Activated B cell treated with CpG ODN at 0.5 μM for 24 hours (primary cell): ENCODE results near the gene UBQLN1. TPM values are rescaled to one million over a fixed set of nuclear protein-coding genes. Genes with fewer than 3 reads are reported as not detected.
"Not testable (repeated sequence)": the region's sequence is repeated elsewhere in the genome, so short reads cannot be mapped to it uniquely, and the experiment has no call there.

Source experiments
- ATAC-seq: fragments of 200-7000 bp; cut with Tn5 transposase; one replicate; pipeline ENCODE4 v1.10.0; 2021; ENCODE audit warnings: low read depth, mild to moderate bottlenecking, moderate library complexity
- CTCF ChIA-PET: fragments of 350-600 bp; sonication (Branson Sonifier 250); formaldehyde crosslinking; loops from one replicate; lab custom pipeline; 2021; ENCODE audit warnings: antibody characterized with exemption; lab: Charles Lee
- POLR2A ChIA-PET: fragments of 350-600 bp; sonication (Branson Sonifier 250); formaldehyde crosslinking; loops from one replicate; lab custom pipeline; 2021; ENCODE audit warnings: antibody characterized with exemption; lab: Charles Lee
- DNase-seq: peaks from one replicate; pipeline ENCODE4 v3.0.0; 2022
- H3K27ac Mint-ChIP-seq: one replicate; pipeline ENCODE4 v1.8.0; 2020; ENCODE audit warnings: mixed read lengths
- H3K27me3 Mint-ChIP-seq: one replicate; pipeline ENCODE4 v1.8.0; 2021; ENCODE audit warnings: mixed read lengths
- H3K36me3 Mint-ChIP-seq: one replicate; pipeline ENCODE4 v1.8.0; 2021; ENCODE audit warnings: low read depth, mixed read lengths
- H3K4me1 Mint-ChIP-seq: one replicate; pipeline ENCODE4 v1.8.0; 2021; ENCODE audit warnings: mixed read lengths
- H3K4me3 Mint-ChIP-seq: one replicate; pipeline ENCODE4 v1.8.0; 2020; ENCODE audit warnings: mild to moderate bottlenecking, mixed read lengths
- H3K9me3 Mint-ChIP-seq: one replicate; pipeline ENCODE4 v1.8.0; 2020; ENCODE audit warnings: mixed read lengths
- CTCF ChIP-seq: fragments of 200-600 bp; IDR thresholded peaks from one replicate; pipeline ENCODE4 v1.8.0; 2022; ENCODE audit warnings: antibody characterized with exemption, mild to moderate bottlenecking
- intact Hi-C: fragments of 100-400 bp; cut with micrococcal nuclease; formaldehyde crosslinking; loops from one replicate; pipeline ENCODE4 v1.15.1; 2024
- total RNA-seq: library from RNA; stranded (reverse); gene quantifications from 2 replicates; pipeline ENCODE4 v1.2.3, GENCODE V29; 2022

The UBQLN1 gene
- total RNA-seq, 1 donor from 2014 or later = 96.8 TPM

- ChIA-PET POLR2A (interaction anchor here (0.6 to 2.4 kb wide), 10 partner anchors 8 to 670 kb away, joined by 3 to 29 read pairs (median 4); partner anchors contain the start of genes HNRNPK, KIF27, RMI1 and UBQLN1), CTCF (interaction anchor here (0.8 to 1.9 kb wide), 4 partner anchors 26 to 297 kb away, joined by 3 to 6 read pairs (median 4); partner anchors contain the start of gene UBQLN1)
- intact Hi-C loops = loop anchor here (1.0 to 2.0 kb wide), 5 partner anchors 26 to 357 kb away; partner anchors contain the start of genes GKAP1, HNRNPK, KIF27 and RMI1
- Mint-ChIP-seq H3K9me3 (no peaks in the 10 kb centered on the region), H3K4me1 (peaks cover 33% of the 10 kb centered on the region), H3K27ac (peak within 1 kb of the TSS; percentile 95), H3K27me3 (no peaks in the 10 kb centered on the region), H3K4me3 (peak within 1 kb of the TSS; percentile 93), H3K36me3 (peaks cover 14% of the 10 kb centered on the region)
- ATAC-seq = peak; percentile 91
- TF ChIP-seq CTCF = no peak
- DNase-seq = peak; percentile 73
Measured at GRCh38 chr9:83622939-83623678, 84.6 kb downstream of the UBQLN1 start, which contains the start of gene IDNK. Gene IDNK (plus strand): TSS chr9:83623143. CDS start chr9:83623172, 29 bp downstream.

GRCh38 chr9:83622433-83622938, 85.3 kb downstream of the UBQLN1 start:
- POLR2A ChIA-PET = interaction anchor here (0.6 to 2.4 kb wide), 7 partner anchors 10 to 671 kb away, joined by 3 to 29 read pairs (median 13); partner anchors contain the start of genes HNRNPK, KIF27, RMI1 and UBQLN1

DNA sequence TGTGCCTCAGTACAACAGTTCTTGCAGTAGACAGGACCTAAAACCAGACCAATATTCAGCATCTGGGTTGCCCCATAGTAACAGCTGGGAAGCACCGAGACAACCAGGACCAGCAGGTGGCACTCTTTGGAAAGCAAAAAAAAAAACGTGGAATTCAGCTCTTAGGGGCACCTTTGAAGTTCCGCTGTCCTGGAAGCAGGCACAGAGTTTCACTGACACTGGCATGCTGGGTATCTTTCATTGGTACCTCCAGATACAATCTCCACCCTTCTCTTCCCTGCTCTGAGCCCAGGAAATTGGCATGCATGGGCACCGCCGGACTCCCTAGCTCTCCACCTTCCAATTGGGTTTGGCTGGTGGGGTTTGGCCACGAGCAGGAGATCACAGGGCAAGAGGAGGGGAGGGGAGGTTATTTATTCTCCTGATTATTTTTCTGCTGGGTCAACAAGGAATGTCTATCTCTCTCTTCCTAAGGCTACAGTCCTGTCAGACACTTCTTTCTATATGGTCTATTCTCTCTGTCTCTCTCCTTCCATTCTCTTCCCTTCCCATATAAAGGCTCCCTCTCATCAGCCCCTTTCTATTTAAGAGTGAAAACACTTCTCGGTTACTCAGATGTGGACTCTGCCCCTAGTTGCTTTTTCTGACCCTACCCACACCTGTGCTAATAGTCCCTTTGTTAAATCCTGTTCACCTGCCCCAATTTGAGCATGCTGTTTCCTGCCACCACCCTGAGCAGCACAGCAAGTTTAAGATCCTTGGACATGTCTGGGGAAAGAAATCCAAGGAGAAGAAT, 86.7 kb downstream of the UBQLN1 start:
- no peak for ATAC-seq
- POLR2A ChIA-PET = interaction anchor here (0.6 to 2.1 kb wide), 3 partner anchors 57 to 360 kb away, joined by 4 to 9 read pairs (median 7); partner anchors contain the start of genes RMI1 and UBQLN1

More at GRCh38 chr9:83622433-83622938, 85.3 kb downstream of the UBQLN1 start:
- Mint-ChIP-seq H3K4me3 (peak overlapping the region; percentile 93), H3K27ac (peak overlapping the region; percentile 95), H3K36me3 (peaks cover 12% of the 10 kb centered on the region), H3K9me3 (no peaks in the 10 kb centered on the region), H3K4me1 (peaks cover 33% of the 10 kb centered on the region), H3K27me3 (no peaks in the 10 kb centered on the region)
- peak; percentile 59 for ATAC-seq
- CTCF ChIA-PET = interaction anchor here (1.4 kb wide), 1 partner anchor 86 kb away, joined by 6 read pairs; the partner anchor contains the start of gene UBQLN1
- no peak for DNase-seq
- no peak for TF ChIP-seq CTCF
- intact Hi-C loops = loop anchor here (2.0 kb wide), 2 partner anchors 194 to 298 kb away; partner anchors contain the start of genes GKAP1 and KIF27

DNA sequence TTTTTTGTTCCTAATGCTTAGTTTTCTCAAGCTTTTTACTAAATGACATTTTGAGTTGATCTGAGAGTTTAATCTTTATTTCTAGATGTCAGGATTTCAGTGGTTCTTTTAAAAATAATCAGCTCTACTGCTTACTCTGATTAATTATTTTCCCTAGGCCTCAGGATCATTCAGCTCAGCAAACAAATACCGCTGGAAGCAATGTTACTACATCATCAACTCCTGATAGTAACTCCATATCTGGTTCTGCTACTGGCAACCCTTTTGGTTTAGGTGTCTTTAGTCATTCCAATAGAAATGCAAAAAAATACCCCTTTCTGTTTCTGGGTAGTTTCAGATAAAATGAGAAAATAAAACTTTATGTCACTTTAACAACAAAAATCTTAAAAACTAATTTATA, 90.5 kb downstream of the UBQLN1 start:
- Mint-ChIP-seq H3K36me3 (no peaks in the 10 kb centered on the region), H3K9me3 (no peaks in the 10 kb centered on the region), H3K4me1 (peaks cover 11% of the 10 kb centered on the region), H3K4me3 (no peak overlapping the region), H3K27me3 (no peaks in the 10 kb centered on the region), H3K27ac (no peak overlapping the region)
- ATAC-seq (no peak), DNase-seq (no peak)
- POLR2A ChIA-PET = no interaction called here
- CTCF ChIA-PET = no interaction called here
- TF ChIP-seq CTCF = no peak
- intact Hi-C loops = no loop called here

More for the DNA sequence above, 86.7 kb downstream of the UBQLN1 start:
- H3K4me1 Mint-ChIP-seq = peaks cover 33% of the 10 kb centered on the region
- peak overlapping the region; percentile 4 for H3K27ac Mint-ChIP-seq
- no peak for DNase-seq
- H3K27me3 Mint-ChIP-seq = no peaks in the 10 kb centered on the region
- no peaks in the 10 kb centered on the region for H3K9me3 Mint-ChIP-seq
- TF ChIP-seq CTCF = no peak
- CTCF ChIA-PET = interaction anchor here (0.6 to 2.8 kb wide), 19 partner anchors 10 to 640 kb away, joined by 3 to 34 read pairs (median 4); partner anchors contain the start of genes KIF27 and UBQLN1
- peak overlapping the region; percentile 51 for H3K4me3 Mint-ChIP-seq
- peaks cover 2% of the 10 kb centered on the region for H3K36me3 Mint-ChIP-seq
- intact Hi-C loops = loop anchor here (1.0 kb wide), 2 partner anchors 93 to 290 kb away; no protein-coding TSS in a partner anchor

GRCh38 chr9:83613298-83613697, 94.5 kb downstream of the UBQLN1 start:
- ATAC-seq, POLR2A ChIA-PET, DNase-seq, intact Hi-C loops, CTCF ChIA-PET, H3K27me3 Mint-ChIP-seq, H3K4me1 Mint-ChIP-seq, H3K27ac Mint-ChIP-seq, H3K9me3 Mint-ChIP-seq, H3K4me3 Mint-ChIP-seq, H3K36me3 Mint-ChIP-seq: not testable (repeated sequence)
